B cell (primary cell): ENCODE measurements around the gene PLEKHH2. TPM values are rescaled to one million over a fixed set of nuclear protein-coding genes. Genes with fewer than 3 reads are reported as not detected.

Source experiments
- ATAC-seq: fragments of 200-7000 bp; cut with Tn5 transposase; one replicate; pipeline ENCODE4 v1.10.0; 2021; ENCODE audit warnings: low read depth, mild to moderate bottlenecking, moderate number of reproducible peaks, moderate library complexity
- CTCF ChIA-PET: fragments of 350-600 bp; sonication (Branson Sonifier 250); formaldehyde crosslinking; loops from one replicate; lab custom pipeline; 2021; ENCODE audit warnings: antibody characterized with exemption, inconsistent platforms; lab: Charles Lee
- POLR2A ChIA-PET: fragments of 350-600 bp; sonication (Branson Sonifier 250); formaldehyde crosslinking; loops from one replicate; lab custom pipeline; 2021; ENCODE audit warnings: antibody characterized with exemption; lab: Charles Lee
- DNase-seq: peaks from one replicate; pipeline ENCODE4 v3.0.0; 2013
- H2AFZ ChIP-seq: 2 replicates; pipeline ENCODE4 v1.6.1; 2012; ENCODE audit warnings: mild to moderate bottlenecking, low read depth, low read length; ENCODE audit not compliant: insufficient read depth, poor library complexity, severe bottlenecking
- H3K27ac ChIP-seq, 2 donors: 1 replicate in 1 of 2; 2 replicates in 1 of 2; pipeline ENCODE4 v1.5.1; 2012 to 2013; ENCODE audit warnings: low read length in 2 of 2, mild to moderate bottlenecking in 2 of 2, moderate library complexity in 1 of 2
- H3K27me3 ChIP-seq, 4 experiments: fragments of 200-600 bp in 1 of 4; sonication (generic) in 1 of 4; replicated peaks in 1 of 4; 1 replicate in 2 of 4; 2 replicates in 2 of 4; pipeline versions ENCODE4 v1.6.1 to v1.7.0; 2013 to 2016; ENCODE audit warnings: low read length in 3 of 4, mild to moderate bottlenecking in 2 of 4, mixed read lengths in 1 of 4, moderate library complexity in 1 of 4; ENCODE audit not compliant: insufficient read depth in 4 of 4, control insufficient read depth in 3 of 4; ENCODE audit errors: control extremely low read depth in 1 of 4
- H3K36me3 ChIP-seq, 2 experiments: replicated peaks in 1 of 2; 1 replicate in 1 of 2; 2 replicates in 1 of 2; pipeline versions ENCODE4 v1.6.1 to v1.7.1; 2013; ENCODE audit warnings: low read length in 1 of 2; ENCODE audit not compliant: insufficient read depth in 2 of 2, control insufficient read depth in 1 of 2; ENCODE audit errors: control extremely low read depth in 1 of 2, extremely low read depth in 1 of 2
- H3K4me1 ChIP-seq, 2 donors: fragments of 200-600 bp in 1 of 2; sonication (generic) in 1 of 2; 1 replicate in 1 of 2; 2 replicates in 1 of 2; pipeline versions ENCODE4 v1.5.1 to v1.6.1; 2013 to 2017; ENCODE audit warnings: low read length in 2 of 2; ENCODE audit not compliant: control insufficient read depth in 2 of 2, insufficient read depth in 2 of 2
- H3K4me2 ChIP-seq: replicated peaks from 2 replicates; pipeline ENCODE3; 2012; ENCODE audit warnings: mild to moderate bottlenecking, low read depth, low read length; ENCODE audit not compliant: poor library complexity, severe bottlenecking
- H3K4me3 ChIP-seq, 5 experiments: fragments of 200-600 bp in 1 of 5; sonication (generic) in 1 of 5; 1 replicate in 3 of 5; 2 replicates in 2 of 5; pipeline versions ENCODE4 v1.5.1 to v1.7.0; 2011 to 2016; ENCODE audit warnings: low read length in 4 of 5, mild to moderate bottlenecking in 4 of 5, low read depth in 2 of 5, control low read depth in 1 of 5, moderate library complexity in 1 of 5; ENCODE audit not compliant: insufficient read depth in 1 of 5; ENCODE audit errors: control extremely low read depth in 1 of 5, extremely low read depth in 1 of 5
- H3K79me2 ChIP-seq: fragments of 200-600 bp; sonication (generic); one replicate; pipeline ENCODE4 v1.6.0; 2016; ENCODE audit warnings: low read length; ENCODE audit not compliant: control insufficient read depth, insufficient read depth
- H3K9ac ChIP-seq: fragments of 200-600 bp; sonication (generic); 2 replicates; pipeline ENCODE4 v1.6.1; 2017; ENCODE audit warnings: mild to moderate bottlenecking, low read length, moderate library complexity
- H3K9me3 ChIP-seq, 3 donors: one replicate each; pipeline versions ENCODE4 v1.6.1 to v1.7.1; 2013; ENCODE audit warnings: low read length in 2 of 3; ENCODE audit not compliant: control insufficient read depth in 2 of 3, insufficient read depth in 1 of 3; ENCODE audit errors: control extremely low read depth in 1 of 3
- H4K20me1 ChIP-seq: 2 replicates; pipeline ENCODE4 v1.6.0; 2012; ENCODE audit warnings: mild to moderate bottlenecking, low read length; ENCODE audit not compliant: insufficient read depth, control insufficient read depth, poor library complexity, severe bottlenecking
- H3K27ac Mint-ChIP-seq: one replicate; pipeline ENCODE4 v1.8.0; 2021; ENCODE audit warnings: mixed read lengths
- H3K27me3 Mint-ChIP-seq: one replicate; pipeline ENCODE4 v1.8.0; 2021; ENCODE audit warnings: mixed read lengths
- H3K4me1 Mint-ChIP-seq: one replicate; pipeline ENCODE4 v1.8.0; 2021; ENCODE audit warnings: mixed read lengths
- H3K4me3 Mint-ChIP-seq: one replicate; pipeline ENCODE4 v1.8.0; 2021; ENCODE audit warnings: mixed read lengths
- H3K9me3 Mint-ChIP-seq: one replicate; pipeline ENCODE4 v1.8.0; 2022; ENCODE audit warnings: mixed read lengths; ENCODE audit not compliant: insufficient read depth
- EZH2 ChIP-seq: IDR thresholded peaks from 2 replicates; pipeline ENCODE4 v1.6.1; 2012; ENCODE audit warnings: borderline replicate concordance, low read depth, mild to moderate bottlenecking, moderate library complexity, low read length; ENCODE audit not compliant: insufficient read depth, poor library complexity, severe bottlenecking
- WGBS: methylation state at CpG from one replicate; pipeline ENCODE4 v1.1.5; 2013; ENCODE audit warnings: missing lambda C conversion rate; ENCODE audit not compliant: insufficient coverage; 5-methylcytosine and 5-hydroxymethylcytosine counted together
- intact Hi-C: fragments of 100-400 bp; cut with micrococcal nuclease; formaldehyde crosslinking; loops from one replicate; pipeline ENCODE4 v1.10.0; 2022
- polyA plus RNA-seq: library from polyadenylated mRNA; depleted of rRNA; stranded (reverse); fragments of >200 nt; gene quantifications from 2 replicates; pipeline ENCODE4 v1.2.3, GENCODE V29; 2012
- total RNA-seq, 2 donors: library from RNA; stranded (reverse); fragments of 120-200 nt in 1 of 2; gene quantifications; 1 replicate in 1 of 2; 2 replicates in 1 of 2; pipeline versions ENCODE4 v1.2.3 to v1.2.4, GENCODE V29; 2013 to 2022
- TF ChIP-seq, protein P1 (sequence below): fragments of 200-600 bp; IDR thresholded peaks from one replicate; pipeline ENCODE4 v1.8.0; 2022; ENCODE audit warnings: antibody characterized with exemption, mild to moderate bottlenecking

PLEKHH2 gene
- total and polyA plus RNA-seq, 2 donors (not counting 1 experiment from before 2014, with no cell fraction given), result 0.17 to 0.19 TPM

- Mint-ChIP-seq H3K27me3 (peaks cover 15% of the 10 kb centered on the region), H3K4me1 (peaks cover 6% of the 10 kb centered on the region), H3K27ac (no peak overlapping the region), H3K9me3 (no peaks in the 10 kb centered on the region), H3K4me3 (no peak overlapping the region)
- CTCF ChIA-PET, result interaction anchor here (1.6 kb wide), 1 partner anchor 59 kb away, joined by 3 read pairs; the partner anchor contains the start of gene DYNC2LI1
- TF ChIP-seq, protein P1, sequence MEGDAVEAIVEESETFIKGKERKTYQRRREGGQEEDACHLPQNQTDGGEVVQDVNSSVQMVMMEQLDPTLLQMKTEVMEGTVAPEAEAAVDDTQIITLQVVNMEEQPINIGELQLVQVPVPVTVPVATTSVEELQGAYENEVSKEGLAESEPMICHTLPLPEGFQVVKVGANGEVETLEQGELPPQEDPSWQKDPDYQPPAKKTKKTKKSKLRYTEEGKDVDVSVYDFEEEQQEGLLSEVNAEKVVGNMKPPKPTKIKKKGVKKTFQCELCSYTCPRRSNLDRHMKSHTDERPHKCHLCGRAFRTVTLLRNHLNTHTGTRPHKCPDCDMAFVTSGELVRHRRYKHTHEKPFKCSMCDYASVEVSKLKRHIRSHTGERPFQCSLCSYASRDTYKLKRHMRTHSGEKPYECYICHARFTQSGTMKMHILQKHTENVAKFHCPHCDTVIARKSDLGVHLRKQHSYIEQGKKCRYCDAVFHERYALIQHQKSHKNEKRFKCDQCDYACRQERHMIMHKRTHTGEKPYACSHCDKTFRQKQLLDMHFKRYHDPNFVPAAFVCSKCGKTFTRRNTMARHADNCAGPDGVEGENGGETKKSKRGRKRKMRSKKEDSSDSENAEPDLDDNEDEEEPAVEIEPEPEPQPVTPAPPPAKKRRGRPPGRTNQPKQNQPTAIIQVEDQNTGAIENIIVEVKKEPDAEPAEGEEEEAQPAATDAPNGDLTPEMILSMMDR, result no peak
- TF ChIP-seq EZH2, result no peak
- no peak overlapping the region for H2AFZ ChIP-seq
- no peak overlapping the region for H3K27ac ChIP-seq
- ATAC-seq (no peak), DNase-seq (no peak)
- H3K9me3 ChIP-seq, result no peaks in the 10 kb centered on the region
- no peaks in the 10 kb centered on the region for H3K36me3 ChIP-seq
- WGBS, result 97% methylated on average over 3 of the region's 4 CpGs
- POLR2A ChIA-PET, result no interaction called here
- intact Hi-C loops, result no loop called here
- no peaks in the 10 kb centered on the region for H3K4me1 ChIP-seq
- H3K4me3 ChIP-seq, result no peak overlapping the region
- H3K9ac ChIP-seq, result no peak overlapping the region
- no peaks in the 10 kb centered on the region for H4K20me1 ChIP-seq
- no peak overlapping the region for H3K4me2 ChIP-seq
- peaks cover 0 to 4% (median 3%) of the 10 kb centered on the region in 4 experiments for H3K27me3 ChIP-seq
- no peaks in the 10 kb centered on the region for H3K79me2 ChIP-seq
Observed at GRCh38 chr2:43715300-43716098, 78.4 kb downstream of the PLEKHH2 start.

- Mint-ChIP-seq H3K9me3 (no peaks in the 10 kb centered on the region), H3K27me3 (peaks cover 7% of the 10 kb centered on the region), H3K4me1 (peaks cover 6% of the 10 kb centered on the region), H3K4me3 (no peak overlapping the region), H3K27ac (no peak overlapping the region)
- H3K27ac ChIP-seq, result no peak overlapping the region
- H3K36me3 ChIP-seq, result no peaks in the 10 kb centered on the region
- H2AFZ ChIP-seq, result no peak overlapping the region
- no peaks in the 10 kb centered on the region for H3K9me3 ChIP-seq
- CTCF ChIA-PET, result no interaction called here
- DNase-seq (no peak), ATAC-seq (no peak)
- H3K27me3 ChIP-seq, result no peaks in the 10 kb centered on the region
- H3K79me2 ChIP-seq, result no peaks in the 10 kb centered on the region
- TF ChIP-seq, protein P1, result no peak
- no peak for TF ChIP-seq EZH2
- POLR2A ChIA-PET, result no interaction called here
- H3K4me3 ChIP-seq, result no peak overlapping the region
- H3K9ac ChIP-seq, result no peak overlapping the region
- intact Hi-C loops, result no loop called here
- H4K20me1 ChIP-seq, result no peaks in the 10 kb centered on the region
- no peak overlapping the region for H3K4me2 ChIP-seq
- H3K4me1 ChIP-seq, result no peaks in the 10 kb centered on the region
Observed at GRCh38 chr2:43717322-43717721, 80.3 kb downstream of the PLEKHH2 start.
